ENCODE measurements around the gene SLC25A36.

The SLC25A36 gene

GRCh38 chr3:140941434-140942220, at the start of gene SLC25A36:
Gene SLC25A36 (plus strand): TSS chr3:140941836. CDS start chr3:140942055, 219 bp downstream.
- peak; percentile 97 for DNase-seq

GRCh38 chr3:140896997-140897396, 44.6 kb upstream of the SLC25A36 start:
- DNase-seq = no peak

- DNase-seq = peak; percentile 29
These were observed 43.1 kb upstream of the SLC25A36 start for GRCh38 chr3:140898340-140899180.

GRCh38 chr3:140899363-140899762, 42.3 kb upstream of the SLC25A36 start:
- no peak for DNase-seq

- DNase-seq = no peak
These were observed 38.8 kb upstream of the SLC25A36 start for GRCh38 chr3:140902791-140903190.

- no peak for DNase-seq
These were observed 38.4 kb upstream of the SLC25A36 start for GRCh38 chr3:140903196-140903595.

- no peak for DNase-seq
These were observed 37.1 kb upstream of the SLC25A36 start for GRCh38 chr3:140904521-140904920.

- no peak for DNase-seq
These were observed 36.1 kb upstream of the SLC25A36 start for GRCh38 chr3:140905559-140905958.

- no peak for DNase-seq
These were observed 34.9 kb upstream of the SLC25A36 start for GRCh38 chr3:140906785-140907184.

- peak; percentile 31 for DNase-seq
These were observed 30.8 kb upstream of the SLC25A36 start for GRCh38 chr3:140910860-140911259.

GRCh38 chr3:140911822-140912221, 29.8 kb upstream of the SLC25A36 start:
- no peak for DNase-seq

- no peak for DNase-seq
These were observed 27.9 kb upstream of the SLC25A36 start for GRCh38 chr3:140913728-140914127.

- DNase-seq = no peak
These were observed 27.2 kb upstream of the SLC25A36 start for GRCh38 chr3:140914384-140914945.

GRCh38 chr3:140916603-140917002, 25.0 kb upstream of the SLC25A36 start:
- DNase-seq = no peak

- DNase-seq = no peak
These were observed 23.9 kb upstream of the SLC25A36 start for GRCh38 chr3:140917772-140918171.

GRCh38 chr3:140920029-140920428, 21.6 kb upstream of the SLC25A36 start:
- DNase-seq = no peak

GRCh38 chr3:140922634-140923033, 19.0 kb upstream of the SLC25A36 start:
- no peak for DNase-seq

GRCh38 chr3:140924097-140924873, 17.4 kb upstream of the SLC25A36 start:
- no peak for DNase-seq

GRCh38 chr3:140927279-140928069, 14.2 kb upstream of the SLC25A36 start:
- DNase-seq = no peak

- DNase-seq = no peak
These were observed 12.2 kb upstream of the SLC25A36 start for GRCh38 chr3:140929446-140929845.

- DNase-seq = no peak
These were observed 10.6 kb upstream of the SLC25A36 start for GRCh38 chr3:140931016-140931454.

GRCh38 chr3:140931801-140932200, 9.8 kb upstream of the SLC25A36 start:
- DNase-seq = no peak

Measured in midbrain (tissue), 1 donor.